PC-9 (cell line): ENCODE results near the gene ST7. TPM values are rescaled to one million over a fixed set of nuclear protein-coding genes. Genes with fewer than 3 reads are reported as not detected.

Source experiments
- BruUV-seq: library from RNA; stranded (reverse); fragments of 400-500 nt; replicated peaks from 2 replicates; lab custom pipeline; 2021; lab: Mats Ljungman, UMichigan
- CTCF ChIA-PET: fragments of 300-600 bp; sonication (Branson Sonifier 250); formaldehyde crosslinking; loops from one replicate; lab custom pipeline; 2022; ENCODE audit warnings: antibody characterized with exemption; lab: Charles Lee
- POLR2A ChIA-PET: fragments of 300-600 bp; sonication (Branson Sonifier 250); formaldehyde crosslinking; loops from one replicate; lab custom pipeline; 2022; ENCODE audit warnings: antibody characterized with exemption; ENCODE audit not compliant: unreplicated experiment; lab: Charles Lee
- DNase-seq, 2 experiments: peaks; one replicate each; pipeline versions ENCODE4 v3.0.0 to v3.0.0-alpha.2; 2015 to 2022; ENCODE audit warnings: mixed read lengths in 1 of 2
- H2AFZ ChIP-seq: fragments of 200-600 bp; sonication (generic); 2 replicates; pipeline ENCODE4 v1.8.1; 2017; ENCODE audit warnings: antibody characterized with exemption
- H3F3A ChIP-seq: fragments of 200-600 bp; sonication (generic); 2 replicates; pipeline ENCODE4 v1.8.1; 2017; ENCODE audit warnings: antibody characterized with exemption, mild to moderate bottlenecking, low read depth; ENCODE audit not compliant: insufficient read depth
- H3K27ac ChIP-seq: fragments of 200-600 bp; sonication (generic); 2 replicates; pipeline ENCODE4 v1.6.1; 2016; ENCODE audit warnings: mixed run types
- H3K27me3 ChIP-seq: fragments of 200-600 bp; sonication (generic); 2 replicates; pipeline ENCODE4 v1.6.1; 2016; ENCODE audit warnings: low read depth, mixed run types; ENCODE audit not compliant: insufficient read depth
- H3K36me3 ChIP-seq: fragments of 200-600 bp; sonication (generic); 2 replicates; pipeline ENCODE4 v1.6.1; 2016; ENCODE audit warnings: low read depth, mixed run types
- H3K4me1 ChIP-seq: fragments of 200-600 bp; sonication (generic); replicated peaks from 2 replicates; pipeline ENCODE4 v1.6.1; 2016; ENCODE audit warnings: mixed run types; ENCODE audit not compliant: insufficient read depth
- H3K4me2 ChIP-seq: fragments of 200-600 bp; sonication (generic); 2 replicates; pipeline ENCODE4 v1.6.1; 2017; ENCODE audit warnings: mixed run types
- H3K4me3 ChIP-seq: fragments of 200-600 bp; sonication (generic); 2 replicates; pipeline ENCODE4 v1.6.1; 2016; ENCODE audit warnings: mixed run types
- H3K79me2 ChIP-seq: fragments of 200-600 bp; sonication (generic); 2 replicates; pipeline ENCODE4 v1.6.1; 2017; ENCODE audit warnings: low read depth, mixed run types
- H3K9me2 ChIP-seq: fragments of 200-600 bp; sonication (generic); 2 replicates; pipeline ENCODE4 v1.8.1; 2017; ENCODE audit warnings: mild to moderate bottlenecking; ENCODE audit not compliant: insufficient read depth
- H3K9me3 ChIP-seq: fragments of 200-600 bp; sonication (generic); 2 replicates; pipeline ENCODE4 v1.8.1; 2016; ENCODE audit warnings: low read depth; ENCODE audit not compliant: insufficient read depth
- H4K20me1 ChIP-seq: fragments of 200-600 bp; sonication (generic); 2 replicates; pipeline ENCODE4 v1.8.1; 2017; ENCODE audit not compliant: insufficient read depth
- CTCF ChIP-seq: fragments of 200-600 bp; sonication (generic); conservative IDR thresholded peaks from 2 replicates; pipeline ENCODE4 v1.6.1; 2017; ENCODE audit warnings: mixed run types, antibody characterized with exemption, mild to moderate bottlenecking, moderate library complexity
- EZH2 ChIP-seq: fragments of 200-600 bp; sonication (generic); IDR thresholded peaks from 2 replicates; pipeline ENCODE4 v1.8.0; 2017; ENCODE audit warnings: antibody characterized with exemption, low read depth
- intact Hi-C: fragments of 100-400 bp; cut with micrococcal nuclease; formaldehyde crosslinking; loops from one replicate; pipeline ENCODE4 v1.10.0; 2022; ENCODE audit not compliant: unreplicated experiment
- total RNA-seq: library from RNA; stranded (reverse); gene quantifications from 2 replicates; pipeline ENCODE4 v1.2.3, GENCODE V29; 2021

ST7 gene
- total RNA-seq, 1 experiment from 2014 or later: 25.8 TPM

DNA sequence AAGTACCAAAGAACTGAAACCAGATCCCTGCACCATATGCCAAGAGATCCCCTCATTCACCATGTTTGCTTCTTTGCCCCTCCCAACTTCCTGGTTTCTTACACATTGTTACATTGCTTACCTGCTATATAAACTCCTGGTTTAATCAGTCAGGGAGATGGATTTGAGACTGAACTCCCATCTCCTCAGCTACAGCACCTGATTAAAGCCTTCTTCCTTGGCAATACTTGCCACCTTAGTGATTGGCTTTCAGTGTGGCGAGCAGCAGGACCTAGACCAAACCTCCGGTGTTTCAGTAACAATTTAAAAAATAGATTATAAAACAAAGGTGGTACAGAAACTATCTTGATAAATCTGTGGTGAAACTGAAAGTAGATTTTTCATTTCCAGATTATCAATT lies 122.6 kb downstream of the ST7 start:
- ChIA-PET POLR2A (no interaction called here), CTCF (no interaction called here)
- H3K27me3 ChIP-seq: no peaks in the 10 kb centered on the region
- H3K4me2 ChIP-seq: no peak overlapping the region
- DNase-seq: no peak
- no peaks in the 10 kb centered on the region for H3K9me3 ChIP-seq
- H3K79me2 ChIP-seq: no peaks in the 10 kb centered on the region
- H3K4me1 ChIP-seq: no peaks in the 10 kb centered on the region
- H3K27ac ChIP-seq: no peak overlapping the region
- TF ChIP-seq CTCF (no peak), EZH2 (no peak)
- no peaks in the 10 kb centered on the region for H3K9me2 ChIP-seq
- no peaks in the 10 kb centered on the region for H3F3A ChIP-seq
- H2AFZ ChIP-seq: no peak overlapping the region
- H4K20me1 ChIP-seq: no peaks in the 10 kb centered on the region; the same call in 1 of the 2 replicates
- H3K4me3 ChIP-seq: no peak overlapping the region
- BruUV-seq: no TSS peak
- intact Hi-C loops: no loop called here
- H3K36me3 ChIP-seq: no peaks in the 10 kb centered on the region

DNA sequence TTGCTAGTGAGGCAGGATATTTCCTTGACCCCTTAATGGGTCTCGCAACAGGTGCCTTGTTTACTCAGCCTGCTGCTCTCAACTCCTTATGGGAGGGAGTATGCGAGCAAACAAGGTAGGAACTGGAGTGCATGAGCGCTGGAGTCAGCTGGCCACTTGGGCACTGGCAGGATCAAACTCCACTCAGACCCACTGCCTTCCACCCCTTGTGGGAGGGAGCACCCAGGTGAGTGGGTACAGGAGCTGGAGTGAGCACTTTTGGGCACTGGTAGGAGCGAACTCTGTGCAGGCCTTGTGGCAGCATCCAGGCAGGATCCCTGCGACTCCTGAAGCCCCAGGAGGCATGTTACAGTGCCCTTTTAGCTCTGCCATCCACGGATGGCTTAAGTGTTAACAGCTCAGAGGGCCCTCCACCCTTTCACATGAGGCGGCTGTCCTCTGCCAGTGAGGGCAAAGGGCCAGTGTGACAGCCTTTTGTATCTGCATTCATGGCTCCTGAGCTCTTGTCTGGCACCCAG lies 123.2 kb downstream of the ST7 start:
- Histone ChIP-seq H3K4me1 (no peaks in the 10 kb centered on the region), H3K27ac (no peak overlapping the region), H3K4me2 (no peak overlapping the region), H4K20me1 (no peaks in the 10 kb centered on the region; the same call in 1 of the 2 replicates), H3K79me2 (0 out of 2 replicates have a peak, but pooled peaks cover under 1% of the 10 kb centered on the region), H3K27me3 (no peaks in the 10 kb centered on the region), H3K9me2 (no peaks in the 10 kb centered on the region), H3K9me3 (no peaks in the 10 kb centered on the region), H2AFZ (no peak overlapping the region), H3K4me3 (no peak overlapping the region), H3K36me3 (no peaks in the 10 kb centered on the region), H3F3A (no peaks in the 10 kb centered on the region)
- intact Hi-C loops: no loop called here
- no TSS peak for BruUV-seq
- CTCF ChIA-PET: no interaction called here
- no peak for TF ChIP-seq CTCF
- no peak for TF ChIP-seq EZH2
- POLR2A ChIA-PET: no interaction called here
- DNase-seq: no peak

- Histone ChIP-seq H3K4me3 (no peak overlapping the region), H3K36me3 (no peaks in the 10 kb centered on the region), H2AFZ (no peak overlapping the region), H3K27me3 (no peaks in the 10 kb centered on the region), H4K20me1 (no peaks in the 10 kb centered on the region; the same call in 1 of the 2 replicates), H3K27ac (no peak overlapping the region), H3K79me2 (0 out of 2 replicates have a peak, but pooled peaks cover 4% of the 10 kb centered on the region), H3K4me1 (no peaks in the 10 kb centered on the region), H3K9me2 (no peaks in the 10 kb centered on the region), H3K9me3 (no peaks in the 10 kb centered on the region), H3F3A (no peaks in the 10 kb centered on the region), H3K4me2 (no peak overlapping the region)
- POLR2A ChIA-PET: no interaction called here
- intact Hi-C loops: no loop called here
- BruUV-seq: no TSS peak
- TF ChIP-seq EZH2: no peak
- no peak for TF ChIP-seq CTCF
- CTCF ChIA-PET: no interaction called here
- DNase-seq: peak in 1 of 2 experiments; percentile 13
Measured at GRCh38 chr7:117077658-117078057, 124.4 kb downstream of the ST7 start.
